ENCODE data around the gene ZNF207. TPM values are rescaled to one million over a fixed set of nuclear protein-coding genes. Genes with fewer than 3 reads are reported as not detected.
"Not testable (repeated sequence)": the region's sequence is repeated elsewhere in the genome, so short reads cannot be mapped to it uniquely, and the experiment has no call there.

ZNF207 gene
- total and polyA plus RNA-seq, 2 donors = 82.0 to 241 TPM

DNA sequence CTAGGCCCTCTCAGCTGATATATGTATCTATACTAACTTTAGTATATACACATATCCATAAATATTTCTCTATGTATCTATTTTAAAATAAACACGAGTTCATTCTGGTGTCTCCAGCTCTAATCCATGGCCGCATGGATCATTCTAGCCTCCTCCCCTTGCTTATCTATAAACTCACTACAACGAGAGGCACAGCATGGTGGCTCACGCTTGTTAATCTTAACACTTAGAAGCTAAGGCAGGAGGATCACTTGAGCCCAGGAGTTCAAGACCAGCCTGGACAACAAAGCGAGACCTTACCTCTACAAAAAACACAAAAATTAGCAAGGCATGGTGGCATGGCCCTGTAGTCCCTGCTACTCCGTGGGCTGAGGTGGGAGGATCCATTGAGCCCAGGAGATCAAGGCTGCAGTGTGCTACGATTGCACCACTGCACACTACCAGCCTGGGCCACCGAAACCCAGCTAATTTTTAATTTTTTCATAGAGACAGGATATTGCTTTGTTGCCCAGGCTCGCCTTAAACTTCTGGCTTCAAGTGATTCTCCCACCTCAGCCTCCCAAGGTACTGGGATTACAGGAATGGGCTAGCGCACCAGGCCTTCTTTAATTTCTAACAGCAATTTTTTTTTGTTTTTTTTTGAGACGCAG is 3.9 kb upstream of the ZNF207 start:
- DNase-seq (ENCODE audit: extremely low spot score) = no peak
- Histone ChIP-seq H3K27ac (ENCODE audit: low read depth) (no peak overlapping the region), H3K4me1 (ENCODE audit: insufficient read depth) (peaks cover 2% of the 10 kb centered on the region), H3K36me3 (ENCODE audit: insufficient read depth) (no peaks in the 10 kb centered on the region), H3K4me3 (ENCODE audit: low read depth, low read length) (no peak overlapping the region)
- 79% methylated on average over 11 of the region's 11 CpGs for WGBS

GRCh38 chr17:32348483-32348800 is 1.5 kb upstream of the ZNF207 start:
- DNase-seq (ENCODE audit: extremely low spot score) = no peak
- Histone ChIP-seq H3K36me3 (ENCODE audit: insufficient read depth) (no peaks in the 10 kb centered on the region), H3K4me1 (ENCODE audit: insufficient read depth) (peaks cover 2% of the 10 kb centered on the region), H3K4me3 (ENCODE audit: low read depth, low read length) (no peak overlapping the region), H3K27ac (ENCODE audit: low read depth) (no peak overlapping the region)
- WGBS = 95% methylated on average over 2 of the region's 2 CpGs

- DNase-seq (ENCODE audit: extremely low spot score) = no peak
- 11% methylated on average over 15 of the region's 15 CpGs for WGBS
- peak overlapping the region; percentile 88 for H3K4me3 ChIP-seq (ENCODE audit: low read depth, low read length)
Measured at GRCh38 chr17:32349503-32349853, 479 bp upstream of the ZNF207 start.

DNA sequence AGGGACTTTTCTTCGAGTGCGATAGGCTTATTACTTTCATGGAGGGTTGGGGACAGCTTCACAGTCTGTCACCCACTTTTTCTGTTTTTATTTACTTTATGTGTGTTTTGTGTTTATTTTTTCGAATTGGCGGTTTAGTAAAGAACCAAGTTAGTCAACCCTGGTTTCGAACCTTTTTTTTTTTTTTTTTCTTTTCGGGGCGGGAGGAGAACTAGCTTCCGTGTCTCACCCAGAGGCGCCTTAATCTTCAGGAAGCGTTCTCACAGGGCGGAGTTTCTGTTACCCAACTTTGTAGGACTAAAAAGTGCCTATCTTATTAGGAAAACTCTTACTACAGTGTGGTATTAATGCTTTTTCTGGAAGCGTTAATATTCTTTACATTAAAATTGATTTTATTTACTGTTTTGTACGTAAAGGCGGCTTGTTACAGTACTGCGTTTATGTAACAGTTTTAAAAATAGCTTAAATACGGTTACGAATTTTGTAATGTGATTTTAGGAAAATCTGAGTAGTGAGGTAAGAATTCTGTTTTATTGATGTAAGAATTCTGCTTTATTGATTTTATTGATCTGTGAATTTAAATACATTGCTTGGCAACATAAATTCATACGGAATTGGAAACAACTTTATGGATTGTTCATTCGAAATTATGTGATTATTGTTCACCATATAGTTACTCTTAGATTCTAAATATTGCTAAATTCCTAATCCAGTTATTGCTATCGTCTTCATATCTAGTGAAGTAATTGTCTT is 885 bp downstream of the ZNF207 start:
- Histone ChIP-seq H3K4me1 (ENCODE audit: insufficient read depth) (peaks cover 2% of the 10 kb centered on the region), H3K4me3 (ENCODE audit: low read depth, low read length) (peak overlapping the region; percentile 88), H3K36me3 (ENCODE audit: insufficient read depth) (no peaks in the 10 kb centered on the region), H3K27ac (ENCODE audit: low read depth) (peak overlapping the region; percentile 98)
- under 1% methylated on average over 20 of the region's 20 CpGs for WGBS
- peak; percentile 59 for DNase-seq (ENCODE audit: extremely low spot score)

More at GRCh38 chr17:32349503-32349853, 479 bp upstream of the ZNF207 start:
- Histone ChIP-seq H3K27ac (ENCODE audit: low read depth) (peak overlapping the region; percentile 77), H3K4me1 (ENCODE audit: insufficient read depth) (peaks cover 2% of the 10 kb centered on the region), H3K36me3 (ENCODE audit: insufficient read depth) (no peaks in the 10 kb centered on the region)

- DNase-seq (ENCODE audit: extremely low spot score); H3K4me1 ChIP-seq (ENCODE audit: insufficient read depth); H3K36me3 ChIP-seq (ENCODE audit: insufficient read depth); H3K27ac ChIP-seq (ENCODE audit: low read depth): not testable (repeated sequence)
- WGBS = 92% methylated on average over 9 of the region's 9 CpGs
- H3K4me3 ChIP-seq (ENCODE audit: low read depth, low read length) = peak overlapping the region; percentile 17
Measured at GRCh38 chr17:32352734-32353133, 2.8 kb downstream of the ZNF207 start.

DNA sequence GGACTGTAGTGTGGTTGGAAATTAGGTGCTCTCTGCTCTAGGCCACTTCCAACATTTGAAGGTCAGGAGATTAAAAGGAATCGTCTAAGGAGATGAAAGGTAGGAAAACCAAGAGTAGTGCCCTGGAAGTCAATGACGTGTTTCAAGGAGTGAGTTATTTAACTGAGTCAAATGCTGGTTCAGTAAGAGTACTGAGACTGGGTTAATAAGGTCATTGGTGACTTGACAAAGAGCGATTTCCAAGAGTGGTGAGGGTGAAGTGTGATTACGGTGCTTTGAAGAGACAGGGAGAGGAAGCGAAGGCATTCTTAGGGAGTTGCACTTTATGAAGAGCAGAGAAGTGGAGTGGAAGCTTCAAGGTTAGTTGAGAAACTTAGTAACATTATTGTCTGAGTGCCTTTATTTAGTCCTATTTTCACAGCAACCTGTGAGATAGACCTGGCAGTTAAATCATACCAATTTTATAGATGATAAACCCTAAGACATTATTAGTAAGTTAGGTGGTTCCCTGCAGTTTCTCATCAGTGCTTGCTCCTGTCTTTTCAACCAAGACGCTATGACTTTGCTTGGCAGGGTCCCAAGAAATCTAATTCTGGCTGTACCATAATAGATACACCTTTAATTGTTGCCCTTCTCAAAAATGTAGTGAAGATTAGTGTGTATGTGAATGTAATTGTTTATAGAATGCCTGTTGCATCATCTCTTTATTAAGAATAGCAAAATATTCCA is 5.9 kb downstream of the ZNF207 start:
- H3K4me3 ChIP-seq (ENCODE audit: low read depth, low read length) = no peak overlapping the region
- H3K36me3 ChIP-seq (ENCODE audit: insufficient read depth) = peaks cover 8% of the 10 kb centered on the region
- no peak for DNase-seq (ENCODE audit: extremely low spot score)
- 66% methylated on average over 6 of the region's 6 CpGs for WGBS
- H3K27ac ChIP-seq (ENCODE audit: low read depth) = no peak overlapping the region
- H3K4me1 ChIP-seq (ENCODE audit: insufficient read depth) = no peaks in the 10 kb centered on the region

GRCh38 chr17:32356378-32356743 is 6.4 kb downstream of the ZNF207 start:
- Histone ChIP-seq H3K27ac (ENCODE audit: low read depth) (no peak overlapping the region), H3K4me1 (ENCODE audit: insufficient read depth) (no peaks in the 10 kb centered on the region), H3K36me3 (ENCODE audit: insufficient read depth) (peaks cover 8% of the 10 kb centered on the region), H3K4me3 (ENCODE audit: low read depth, low read length) (no peak overlapping the region)
- 90% methylated on average over 3 of the region's 3 CpGs for WGBS
- DNase-seq (ENCODE audit: extremely low spot score) = no peak

DNA sequence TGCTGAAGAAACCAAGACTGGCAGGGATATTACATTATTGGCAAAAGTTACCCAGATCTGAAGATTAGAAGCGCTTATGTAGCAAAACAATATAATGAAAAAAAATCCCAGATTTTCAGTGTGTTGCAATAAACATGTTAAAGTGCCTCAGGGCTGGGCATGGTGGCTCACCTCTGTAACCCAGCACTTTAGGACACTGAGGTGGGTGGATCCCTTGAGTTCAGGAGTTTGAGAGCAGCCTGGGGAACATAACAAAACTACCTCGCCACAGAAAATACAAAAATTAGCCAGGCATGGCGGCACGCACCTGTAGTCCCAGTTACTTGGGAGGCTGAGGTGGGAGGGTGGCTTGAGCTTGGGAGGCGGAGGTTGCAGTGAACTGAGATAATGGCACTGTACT is 6.8 kb downstream of the ZNF207 start:
- Histone ChIP-seq H3K4me3 (ENCODE audit: low read depth, low read length) (no peak overlapping the region), H3K36me3 (ENCODE audit: insufficient read depth) (peaks cover 8% of the 10 kb centered on the region), H3K4me1 (ENCODE audit: insufficient read depth) (no peaks in the 10 kb centered on the region), H3K27ac (ENCODE audit: low read depth) (no peak overlapping the region)
- WGBS = 95% methylated on average over 5 of the region's 5 CpGs
- no peak for DNase-seq (ENCODE audit: extremely low spot score)

DNA sequence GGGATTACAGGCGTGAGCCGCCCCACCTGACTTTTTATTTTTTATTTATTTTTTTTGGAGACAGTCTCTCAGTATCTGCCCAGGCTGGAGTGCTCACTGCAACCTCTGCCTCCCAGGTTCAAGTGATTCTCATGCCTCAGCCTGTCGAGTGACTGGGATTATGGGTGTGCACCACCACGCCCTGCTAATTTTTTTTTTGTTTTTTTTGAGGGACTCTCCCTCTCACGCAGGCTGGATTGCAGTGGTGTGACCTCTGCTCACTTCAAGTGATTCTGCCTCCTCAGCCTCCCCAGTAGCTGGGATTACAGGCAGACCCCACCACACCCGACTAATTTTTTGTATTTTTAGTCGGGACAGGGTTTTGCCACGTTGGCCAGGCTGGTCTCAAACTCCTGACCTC is 7.7 kb downstream of the ZNF207 start:
- Histone ChIP-seq H3K4me3 (ENCODE audit: low read depth, low read length) (no peak overlapping the region), H3K27ac (ENCODE audit: low read depth) (no peak overlapping the region), H3K4me1 (ENCODE audit: insufficient read depth) (no peaks in the 10 kb centered on the region), H3K36me3 (ENCODE audit: insufficient read depth) (peaks cover 8% of the 10 kb centered on the region)
- WGBS = 86% methylated on average over 8 of the region's 8 CpGs
- no peak for DNase-seq (ENCODE audit: extremely low spot score)

GRCh38 chr17:32361270-32361669 is 11.3 kb downstream of the ZNF207 start:
- Histone ChIP-seq H3K4me1 (ENCODE audit: insufficient read depth) (no peaks in the 10 kb centered on the region), H3K4me3 (ENCODE audit: low read depth, low read length) (no peak overlapping the region), H3K27ac (ENCODE audit: low read depth) (no peak overlapping the region), H3K36me3 (ENCODE audit: insufficient read depth) (peaks cover 17% of the 10 kb centered on the region)
- no peak for DNase-seq (ENCODE audit: extremely low spot score)
- 97% methylated on average over 1 of the region's 1 CpG for WGBS

- WGBS = 78% methylated on average over 1 of the region's 1 CpG
- no peaks in the 10 kb centered on the region for H3K4me1 ChIP-seq (ENCODE audit: insufficient read depth)
- no peak overlapping the region for H3K27ac ChIP-seq (ENCODE audit: low read depth)
- peaks cover 9% of the 10 kb centered on the region for H3K36me3 ChIP-seq (ENCODE audit: insufficient read depth)
- no peak overlapping the region for H3K4me3 ChIP-seq (ENCODE audit: low read depth, low read length)
- no peak for DNase-seq (ENCODE audit: extremely low spot score)
Measured at GRCh38 chr17:32370426-32370825, 20.5 kb downstream of the ZNF207 start.

DNA sequence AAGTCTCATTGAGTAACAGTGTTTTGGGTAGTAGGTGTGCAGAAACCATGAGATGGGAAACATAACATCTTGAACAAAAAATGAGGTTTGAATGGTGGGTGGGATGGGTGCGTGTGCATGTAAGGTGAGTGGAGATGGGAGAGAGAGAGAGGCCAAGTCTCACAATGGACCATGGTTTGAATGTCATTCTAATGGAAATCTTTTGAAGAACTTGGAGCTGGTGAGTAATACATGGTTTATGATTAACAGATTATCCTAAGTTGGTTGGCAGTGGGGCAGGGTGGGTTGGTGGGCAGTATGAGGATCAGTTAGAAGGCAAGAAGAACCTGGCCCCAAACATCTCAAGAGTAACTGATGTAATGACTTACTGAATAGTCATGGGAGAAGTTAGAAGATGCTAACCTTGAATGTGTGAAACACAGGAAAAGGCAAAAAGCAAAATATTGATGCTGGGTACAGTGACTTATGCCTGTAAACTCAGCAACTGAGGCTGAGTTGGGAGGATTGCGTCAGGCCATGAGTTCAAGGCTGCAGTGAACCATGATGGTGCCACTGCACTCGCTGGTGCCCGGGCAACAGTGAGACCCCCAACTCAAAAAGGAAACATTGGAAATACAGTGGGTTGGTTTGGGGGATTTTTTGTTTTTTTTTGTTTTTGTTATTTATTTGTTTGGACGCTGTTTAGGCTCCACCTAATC is 32.7 kb downstream of the ZNF207 start:
- H3K36me3 ChIP-seq (ENCODE audit: insufficient read depth) = peaks cover 4% of the 10 kb centered on the region
- WGBS = 97% methylated on average over 5 of the region's 5 CpGs
- no peaks in the 10 kb centered on the region for H3K4me1 ChIP-seq (ENCODE audit: insufficient read depth)
- no peak overlapping the region for H3K4me3 ChIP-seq (ENCODE audit: low read depth, low read length)
- DNase-seq (ENCODE audit: extremely low spot score) = no peak
- no peak overlapping the region for H3K27ac ChIP-seq (ENCODE audit: low read depth)

DNA sequence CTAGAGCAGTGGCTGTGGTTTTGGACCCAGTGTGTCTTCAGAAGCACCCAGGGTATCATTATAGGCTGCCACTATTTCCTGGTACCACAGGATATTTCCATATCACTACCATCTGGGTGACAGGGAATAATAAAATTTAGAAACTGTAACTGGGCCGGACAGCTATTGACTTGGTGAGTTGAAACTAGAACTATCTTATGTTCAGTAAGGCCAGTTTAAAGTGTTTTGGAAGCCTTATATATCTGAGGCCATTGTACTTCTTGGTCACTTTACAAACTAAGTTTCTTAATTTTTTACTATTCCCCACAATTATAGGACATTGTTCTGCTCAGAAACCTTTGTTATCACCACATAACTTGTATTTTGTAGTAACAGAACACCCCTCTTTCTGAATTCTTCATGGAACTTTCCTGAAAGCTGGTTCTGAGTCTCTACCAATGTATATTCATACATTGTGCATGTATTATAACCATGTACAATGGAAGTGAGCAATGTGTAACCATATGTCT is 34.0 kb downstream of the ZNF207 start:
- 88% methylated on average over 1 of the region's 1 CpG for WGBS
- Histone ChIP-seq H3K4me1 (ENCODE audit: insufficient read depth) (no peaks in the 10 kb centered on the region), H3K4me3 (ENCODE audit: low read depth, low read length) (no peak overlapping the region), H3K36me3 (ENCODE audit: insufficient read depth) (peaks cover 4% of the 10 kb centered on the region), H3K27ac (ENCODE audit: low read depth) (no peak overlapping the region)
- no peak for DNase-seq (ENCODE audit: extremely low spot score)
